ENCODE measurements around the gene UBQLNL. TPM values are rescaled to one million over a fixed set of nuclear protein-coding genes. Genes with fewer than 3 reads are reported as not detected.

UBQLNL gene
- total and polyA plus RNA-seq, 10 donors: 0.33 to 2.3 (median 0.96) TPM

DNA sequence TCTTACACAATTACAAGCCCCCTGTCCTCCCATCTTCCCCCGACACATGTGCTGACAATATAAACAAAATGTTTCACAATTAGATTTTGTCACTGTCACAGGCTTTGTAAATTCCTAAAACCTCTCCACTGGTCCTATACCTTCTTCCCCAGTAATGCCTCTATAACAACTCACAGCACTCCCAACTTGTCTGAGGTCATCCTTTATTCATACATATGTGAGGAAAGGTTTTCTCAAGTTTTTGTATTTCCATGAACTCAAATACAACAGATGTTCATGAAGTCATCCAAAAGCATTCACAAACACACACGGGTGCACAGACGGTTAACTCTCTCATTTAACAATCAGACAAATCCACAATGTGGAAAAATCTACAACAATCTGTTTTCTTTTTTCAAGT, 30.0 kb upstream of the UBQLNL start:
- TF ChIP-seq POLR2AphosphoS5 (IDR thresholded peaks at IDR 0.05) (no peak), POLR2A (IDR thresholded peaks at IDR 0.05) (no peak)
- TF ChIP-seq, protein P1, sequence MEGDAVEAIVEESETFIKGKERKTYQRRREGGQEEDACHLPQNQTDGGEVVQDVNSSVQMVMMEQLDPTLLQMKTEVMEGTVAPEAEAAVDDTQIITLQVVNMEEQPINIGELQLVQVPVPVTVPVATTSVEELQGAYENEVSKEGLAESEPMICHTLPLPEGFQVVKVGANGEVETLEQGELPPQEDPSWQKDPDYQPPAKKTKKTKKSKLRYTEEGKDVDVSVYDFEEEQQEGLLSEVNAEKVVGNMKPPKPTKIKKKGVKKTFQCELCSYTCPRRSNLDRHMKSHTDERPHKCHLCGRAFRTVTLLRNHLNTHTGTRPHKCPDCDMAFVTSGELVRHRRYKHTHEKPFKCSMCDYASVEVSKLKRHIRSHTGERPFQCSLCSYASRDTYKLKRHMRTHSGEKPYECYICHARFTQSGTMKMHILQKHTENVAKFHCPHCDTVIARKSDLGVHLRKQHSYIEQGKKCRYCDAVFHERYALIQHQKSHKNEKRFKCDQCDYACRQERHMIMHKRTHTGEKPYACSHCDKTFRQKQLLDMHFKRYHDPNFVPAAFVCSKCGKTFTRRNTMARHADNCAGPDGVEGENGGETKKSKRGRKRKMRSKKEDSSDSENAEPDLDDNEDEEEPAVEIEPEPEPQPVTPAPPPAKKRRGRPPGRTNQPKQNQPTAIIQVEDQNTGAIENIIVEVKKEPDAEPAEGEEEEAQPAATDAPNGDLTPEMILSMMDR (IDR thresholded peaks at IDR 0.05 in 8 of 11, conservative IDR thresholded peaks at IDR 0.05 in 3 of 11): no peak
- no peaks in the 10 kb centered on the region for H3K9me3 ChIP-seq

DNA sequence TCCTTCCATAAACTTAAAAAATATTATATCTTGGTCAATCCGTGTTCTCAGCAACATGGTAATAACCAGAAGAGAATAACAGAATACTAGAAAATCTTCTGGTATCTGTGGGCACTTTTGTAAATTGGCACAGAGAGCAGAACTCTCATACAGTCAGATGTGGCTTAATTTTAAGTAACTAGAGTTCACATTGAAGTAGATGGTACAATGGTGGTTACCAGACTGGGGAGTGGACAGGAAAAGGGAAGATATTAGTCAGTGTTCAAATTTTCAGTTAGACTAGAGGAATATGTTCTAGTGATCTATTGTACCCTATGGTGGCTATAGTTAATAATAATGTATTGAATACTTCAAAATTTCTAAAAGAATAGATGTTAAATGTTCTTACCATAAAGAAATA, 24.9 kb upstream of the UBQLNL start:
- no peak for DNase-seq
- 38 to 55% (median 48%) methylated on average over 1 of the region's 1 CpG for WGBS, 5 donors
- TF ChIP-seq, protein P1 (IDR thresholded peaks at IDR 0.05 in 8 of 11, conservative IDR thresholded peaks at IDR 0.05 in 3 of 11): no peak
- TF ChIP-seq POLR2AphosphoS5 (IDR thresholded peaks at IDR 0.05) (no peak), POLR2A (IDR thresholded peaks at IDR 0.05) (no peak)
- no peaks in the 10 kb centered on the region for H3K36me3 ChIP-seq
- intact Hi-C loops (cut with DNase I; ENCODE audit: low total_unique reads): no loop called here
- no peaks in the 10 kb centered on the region for H3K4me1 ChIP-seq
- no peak overlapping the region for H3K4me3 ChIP-seq
- H3K27me3 ChIP-seq (replicated peaks in 1 of 7): no peaks in the 10 kb centered on the region
- H3K9me3 ChIP-seq: peaks cover 0 to 7% (median 0%) of the 10 kb centered on the region in 8 donors
- no peak overlapping the region for H3K27ac ChIP-seq

More for the DNA sequence above, 30.0 kb upstream of the UBQLNL start:
- WGBS, 5 donors: 83 to 94% (median 91%) methylated on average over 3 of the region's 3 CpGs
- H3K27me3 ChIP-seq (replicated peaks in 1 of 7): no peaks in the 10 kb centered on the region
- DNase-seq: no peak
- intact Hi-C loops (cut with DNase I; ENCODE audit: low total_unique reads): no loop called here
- H3K27ac ChIP-seq: no peak overlapping the region
- H3K4me3 ChIP-seq: no peak overlapping the region
- no peaks in the 10 kb centered on the region for H3K4me1 ChIP-seq
- no peaks in the 10 kb centered on the region for H3K36me3 ChIP-seq

DNA sequence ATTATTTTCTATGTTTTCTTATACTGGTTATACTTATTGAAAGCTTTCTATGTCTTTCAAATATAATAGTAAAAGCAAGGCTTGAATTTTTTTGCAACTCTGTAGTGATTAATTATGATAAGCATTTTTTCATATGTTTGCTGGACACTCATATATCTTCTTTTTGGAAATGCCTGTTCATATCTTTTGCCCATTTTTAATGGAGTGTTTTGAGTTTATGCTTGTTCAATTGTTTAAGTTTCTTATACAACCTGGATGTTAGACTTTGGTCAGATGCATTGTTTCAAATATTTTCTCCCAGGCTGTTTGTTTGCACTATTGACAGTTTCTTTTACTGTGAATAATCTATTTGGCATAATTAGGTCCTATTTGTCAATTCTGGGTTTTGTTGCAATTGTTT, 20.0 kb upstream of the UBQLNL start:
- no peak for DNase-seq
- intact Hi-C loops (cut with DNase I; ENCODE audit: low total_unique reads): no loop called here
- Histone ChIP-seq H3K27ac (no peak overlapping the region), H3K9me3 (peaks cover 0 to 8% (median 0%) of the 10 kb centered on the region in 8 donors), H3K36me3 (no peaks in the 10 kb centered on the region), H3K27me3 (replicated peaks in 1 of 7) (no peaks in the 10 kb centered on the region), H3K4me1 (no peaks in the 10 kb centered on the region), H3K4me3 (no peak overlapping the region)
- TF ChIP-seq POLR2AphosphoS5 (IDR thresholded peaks at IDR 0.05): no peak
- TF ChIP-seq, protein P1 (IDR thresholded peaks at IDR 0.05 in 8 of 11, conservative IDR thresholded peaks at IDR 0.05 in 3 of 11): no peak

DNA sequence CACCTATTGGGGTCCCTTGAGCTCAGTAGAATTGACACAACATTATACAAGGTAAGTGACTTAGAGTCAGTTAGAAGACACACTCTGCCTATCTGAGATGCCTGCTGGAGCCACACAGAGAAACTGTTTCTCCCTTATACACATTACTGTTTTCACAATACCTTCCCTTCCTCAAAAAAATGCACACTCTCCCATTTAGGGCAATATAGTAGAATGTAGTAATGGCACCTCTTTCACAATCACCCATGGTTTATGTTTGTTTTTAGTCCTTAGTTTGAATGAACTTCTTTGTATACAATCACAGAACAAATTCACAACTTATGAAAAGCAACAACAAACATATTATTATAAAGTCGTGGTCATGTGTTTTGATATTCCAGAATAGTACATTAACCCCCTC, 17.5 kb upstream of the UBQLNL start:
- H3K9me3 ChIP-seq: peaks cover 0 to 8% (median 0%) of the 10 kb centered on the region in 8 donors
- H3K36me3 ChIP-seq: no peaks in the 10 kb centered on the region
- no peak for TF ChIP-seq POLR2A (IDR thresholded peaks at IDR 0.05)
- TF ChIP-seq, protein P1 (IDR thresholded peaks at IDR 0.05 in 8 of 11, conservative IDR thresholded peaks at IDR 0.05 in 3 of 11): no peak
- no peak for TF ChIP-seq POLR2AphosphoS5 (IDR thresholded peaks at IDR 0.05)
- intact Hi-C loops (cut with DNase I; ENCODE audit: low total_unique reads): no loop called here
- H3K4me3 ChIP-seq: no peak overlapping the region
- WGBS, 5 donors: 72 to 90% (median 76%) methylated on average over 1 of the region's 1 CpG
- H3K27ac ChIP-seq: no peak overlapping the region
- no peak for DNase-seq
- H3K27me3 ChIP-seq (replicated peaks in 1 of 7): no peaks in the 10 kb centered on the region
- no peaks in the 10 kb centered on the region for H3K4me1 ChIP-seq
